NCI-H526 treated with DMSO at 0.1 percent for 48 hours (cell line): ENCODE data around the gene UBR7.
A peak's percentile ranks its signal among the peaks of the same experiment; 100 is the strongest.
"Not testable (repeated sequence)": the region's sequence is repeated elsewhere in the genome, so short reads cannot be mapped to it uniquely, and the experiment has no call there.

ENCODE experiments used
- DNase-seq: peaks from one replicate; lab custom pipeline; 2025; lab: John Stamatoyannopoulos, UW

The UBR7 gene

DNA sequence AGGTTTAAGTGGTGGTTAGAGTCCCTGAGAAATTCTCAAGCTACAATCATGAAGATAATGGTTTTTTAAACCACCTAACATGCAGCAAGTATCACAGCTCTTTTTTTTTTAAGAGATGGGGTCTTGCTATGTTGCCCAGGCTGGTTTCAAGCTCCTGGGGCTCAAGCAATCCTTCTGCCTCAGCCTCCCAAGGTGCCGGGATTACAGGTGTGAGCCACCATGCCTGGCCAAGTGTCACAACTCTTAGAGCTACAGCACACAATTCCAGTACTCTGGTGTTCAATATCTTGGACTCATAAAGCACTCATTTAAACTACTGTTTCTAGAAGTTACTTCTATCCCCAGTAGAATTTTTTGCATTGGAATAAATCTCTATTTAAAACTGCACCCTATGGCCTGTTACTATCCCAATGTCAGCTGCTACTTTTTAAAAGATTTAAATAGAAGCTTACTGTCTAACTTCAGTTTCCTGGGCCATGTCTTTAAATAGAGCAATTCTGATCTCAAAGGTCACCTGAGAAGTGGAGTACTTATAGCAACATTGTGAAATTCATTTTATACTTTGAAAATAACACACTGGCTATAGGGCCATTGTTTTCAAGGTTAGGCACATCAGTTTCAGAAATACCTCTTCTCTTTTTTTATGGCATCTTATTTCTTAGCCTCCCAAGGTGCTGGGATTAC, 11.6 kb upstream of the UBR7 start:
- no peak for DNase-seq

DNA sequence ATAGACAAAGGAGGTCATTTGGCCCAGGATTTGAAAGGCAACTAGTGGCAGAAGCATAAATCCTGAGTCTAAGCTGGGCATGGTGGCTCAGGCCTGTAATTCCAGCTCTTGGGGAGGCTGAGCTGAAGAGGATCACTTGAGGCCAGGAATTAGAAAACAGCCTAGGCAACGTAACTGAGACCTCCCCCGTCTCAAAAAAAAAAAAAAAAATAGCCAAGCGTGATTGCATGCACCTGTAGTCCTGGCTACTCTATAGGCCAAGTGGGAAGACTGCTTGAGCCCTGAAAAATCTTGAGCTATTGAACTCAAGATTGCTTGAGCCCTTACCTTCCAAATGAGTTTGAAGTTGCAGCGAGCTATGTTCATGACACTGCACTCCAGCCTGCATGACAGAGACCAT, 8.0 kb upstream of the UBR7 start:
- DNase-seq, result no peak

DNA sequence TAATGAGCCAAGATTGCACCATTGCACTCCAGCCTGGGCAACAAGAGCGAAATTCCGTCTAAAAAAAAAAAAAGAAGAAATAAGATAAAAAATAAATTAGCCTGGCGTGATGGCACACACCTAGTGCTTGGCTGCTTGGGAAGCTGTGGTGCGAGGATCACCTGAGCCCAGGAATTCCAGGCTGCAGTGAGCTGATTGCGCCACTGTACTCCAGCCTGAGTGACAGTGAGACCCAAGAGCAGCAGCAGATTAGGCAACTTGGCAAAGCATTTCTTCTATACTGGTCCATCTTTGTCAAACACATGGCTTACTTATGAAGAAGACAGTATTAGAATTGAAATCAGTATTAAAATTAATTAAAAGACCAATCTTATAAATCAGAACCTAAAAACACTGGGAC, 6.5 kb upstream of the UBR7 start:
- DNase-seq, result no peak

DNA sequence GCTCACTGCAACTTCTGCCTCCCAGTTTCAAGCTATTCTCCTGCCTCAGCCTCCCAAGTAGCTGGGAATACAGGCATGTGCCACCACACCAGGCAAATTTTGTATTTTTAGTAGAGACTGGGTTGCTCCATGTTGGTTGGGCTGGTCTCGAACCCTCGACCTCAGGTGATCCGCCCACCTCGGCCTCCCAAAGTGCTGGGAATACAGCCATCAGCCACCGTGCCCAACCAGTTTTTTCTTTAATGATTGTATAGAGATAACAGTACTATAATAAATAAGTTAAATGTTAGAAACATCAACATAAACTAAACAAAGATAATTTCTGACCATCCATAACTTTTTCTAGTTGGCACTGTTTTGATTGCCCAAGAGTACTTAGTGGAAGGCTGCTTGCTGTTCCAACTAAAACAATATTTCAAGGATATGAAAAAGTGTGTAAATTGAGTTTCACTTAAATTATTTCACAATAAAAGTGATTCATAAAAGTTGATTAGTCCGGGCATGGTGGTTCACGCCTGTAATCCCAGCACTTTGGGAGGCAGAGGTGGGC, 5.8 kb upstream of the UBR7 start:
- DNase-seq, result no peak

DNA sequence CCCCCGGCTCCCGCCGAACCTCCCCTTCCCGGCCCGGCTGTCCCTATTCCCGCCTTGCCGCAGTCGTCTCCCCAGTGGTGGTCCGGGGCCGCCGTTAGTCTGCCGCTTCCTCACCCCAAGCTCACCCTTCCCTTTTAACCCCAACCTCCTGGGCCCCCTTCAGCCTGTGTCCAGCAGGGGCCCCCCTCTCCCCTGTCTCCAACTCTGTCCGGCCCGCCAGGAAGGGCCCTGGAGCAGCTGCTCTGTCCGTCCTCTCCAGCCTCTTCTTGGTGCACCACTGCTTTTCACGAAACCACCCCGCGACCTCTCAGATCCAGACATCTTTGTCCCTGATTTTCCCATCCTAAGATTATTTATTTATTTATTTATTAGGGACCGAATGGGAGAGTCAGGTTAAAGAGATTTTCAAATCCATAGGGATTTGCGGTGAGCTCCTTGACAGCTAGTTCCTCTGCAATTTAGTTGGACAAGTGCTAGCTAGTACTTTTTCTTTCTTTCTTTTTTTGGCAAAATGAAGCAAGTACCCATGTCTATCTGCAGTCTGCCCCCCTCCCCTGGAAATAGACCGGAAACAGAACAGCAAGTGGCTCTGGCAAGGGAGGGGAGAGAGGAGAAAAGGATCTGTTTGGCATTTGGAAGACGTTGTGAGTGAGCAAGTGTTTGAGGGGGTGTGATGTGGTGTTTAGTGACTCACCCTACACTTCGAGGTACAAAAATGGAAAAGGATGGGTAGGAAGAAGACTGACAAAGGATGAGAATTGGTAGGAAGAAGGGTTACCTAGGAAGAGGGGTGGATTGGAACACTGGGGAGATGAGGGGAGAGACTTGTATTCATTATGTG, 632 bp downstream of the UBR7 start:
- DNase-seq, result peak; percentile 19

DNA sequence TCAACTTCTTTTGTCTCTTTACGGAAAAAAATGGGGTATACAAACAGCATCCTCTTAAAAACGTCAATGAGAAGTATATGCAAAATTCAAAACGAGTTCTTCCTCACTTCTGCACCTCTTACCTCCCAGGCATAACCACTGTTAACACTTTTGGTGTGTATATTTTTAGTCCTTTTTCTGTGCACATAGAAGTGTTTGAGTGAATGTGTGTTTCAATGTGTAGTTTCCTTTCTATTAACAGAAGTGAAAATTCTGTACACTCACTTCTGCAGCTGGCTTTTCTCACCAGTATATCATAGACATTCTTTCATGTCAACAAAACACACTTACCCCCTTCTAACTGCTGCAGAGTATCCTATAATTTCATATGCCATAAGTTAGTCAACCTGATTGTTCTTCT, 5.4 kb downstream of the UBR7 start:
- no peak for DNase-seq

DNA sequence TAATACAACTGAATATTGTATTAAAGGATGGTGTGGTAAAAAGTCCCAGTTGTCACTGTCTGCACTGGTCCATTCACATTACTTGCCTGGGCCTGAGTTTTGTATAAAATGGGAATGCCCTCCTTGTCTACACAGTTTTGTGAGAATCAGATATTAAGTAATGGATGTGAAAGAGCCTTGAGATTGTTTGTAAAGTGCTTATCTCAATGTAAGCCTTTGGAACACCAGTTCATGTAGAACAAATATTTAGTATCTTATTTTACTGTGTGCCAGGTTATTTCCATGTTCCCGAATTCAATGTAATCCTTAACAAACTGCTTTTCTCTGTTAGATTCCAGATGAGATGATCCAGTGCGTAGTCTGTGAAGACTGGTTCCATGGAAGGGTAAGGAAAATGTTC, 7.5 kb downstream of the UBR7 start:
- no peak for DNase-seq

DNA sequence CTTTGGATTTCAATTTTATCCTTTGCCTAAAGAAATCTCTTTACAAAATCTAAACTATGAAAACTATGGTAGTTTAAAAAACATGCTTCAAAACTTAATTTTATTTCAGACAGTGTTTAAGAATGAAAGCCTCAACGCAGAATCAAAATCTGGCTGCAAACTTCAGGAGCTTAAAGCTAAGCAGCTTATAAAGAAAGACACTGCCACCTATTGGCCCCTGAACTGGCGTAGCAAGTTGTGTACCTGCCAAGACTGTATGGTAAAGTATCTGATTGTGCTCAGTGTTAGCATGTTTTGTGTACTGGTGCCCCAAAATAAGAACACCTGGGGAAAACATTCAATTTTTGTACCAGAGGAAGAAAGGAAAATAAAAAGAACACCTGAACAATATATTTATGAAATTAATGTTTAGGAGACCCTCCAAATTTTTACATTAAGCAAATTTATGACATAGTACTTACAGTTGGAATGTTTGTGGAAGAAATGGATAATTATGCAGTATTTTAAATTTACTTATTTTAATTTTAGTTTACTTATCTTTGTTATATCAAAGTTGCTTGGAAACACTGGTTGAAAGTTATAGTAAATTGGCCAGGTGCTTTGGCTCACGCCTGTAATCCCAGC, 12.2 kb downstream of the UBR7 start:
- peak; percentile 19 for DNase-seq

DNA sequence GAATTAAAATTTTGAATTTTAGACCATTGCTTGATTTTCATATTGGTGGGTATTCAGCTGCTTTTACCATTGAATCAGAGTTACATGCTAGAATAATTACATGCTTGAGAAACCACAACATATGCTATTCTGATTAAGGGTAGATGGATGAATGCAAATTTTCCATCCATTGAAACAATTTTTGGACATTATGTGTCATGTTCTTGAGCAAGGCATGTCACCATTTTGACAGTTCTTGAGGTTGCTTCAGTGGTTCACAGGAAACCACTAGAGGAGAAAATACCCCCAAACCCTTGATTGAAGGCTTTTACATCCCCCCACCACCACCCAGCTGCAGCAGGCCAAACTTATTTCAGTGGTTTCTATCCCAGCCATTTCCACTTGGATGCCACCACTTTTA, 13.5 kb downstream of the UBR7 start:
- DNase-seq, result no peak

DNA sequence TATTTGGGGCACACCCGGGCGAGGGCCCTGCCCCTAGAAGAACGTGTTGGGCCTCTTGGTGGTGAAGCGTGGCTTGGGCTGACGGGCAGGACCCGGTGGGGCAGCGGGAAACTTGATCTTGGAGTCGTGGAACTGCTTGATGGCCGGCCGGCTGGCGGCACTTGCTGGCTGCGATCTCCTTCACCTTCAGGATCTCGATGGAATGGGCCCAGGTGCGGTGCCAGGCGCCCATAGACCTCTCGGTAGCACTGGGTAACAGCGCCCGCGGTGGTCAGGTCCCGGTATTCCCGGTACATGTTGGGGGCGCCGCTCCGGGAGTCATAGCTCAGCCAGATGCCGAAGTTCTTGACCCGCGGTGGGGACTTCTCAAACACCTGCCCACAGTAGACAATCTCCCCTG, 16.5 kb downstream of the UBR7 start:
- DNase-seq, result no peak

DNA sequence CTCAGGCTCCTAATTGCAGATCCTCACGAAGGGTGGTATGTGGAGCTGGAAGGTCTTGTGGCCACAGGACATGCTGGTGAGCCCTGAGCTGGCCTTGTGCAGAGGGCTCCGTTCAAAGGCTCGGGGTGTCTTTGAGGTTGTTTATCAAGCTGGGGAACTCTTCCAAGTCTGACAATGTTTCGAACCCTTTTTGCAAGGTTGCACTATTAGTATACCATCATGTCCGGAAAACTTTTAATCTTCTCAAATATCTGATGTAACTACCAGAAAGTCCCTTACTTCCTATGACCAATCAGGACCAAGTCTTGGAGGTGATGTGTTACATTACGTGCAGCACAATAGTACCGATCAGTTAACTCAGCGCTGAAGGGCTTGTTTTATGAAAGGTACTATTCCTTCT, 21.5 kb downstream of the UBR7 start:
- DNase-seq, result no peak

DNA sequence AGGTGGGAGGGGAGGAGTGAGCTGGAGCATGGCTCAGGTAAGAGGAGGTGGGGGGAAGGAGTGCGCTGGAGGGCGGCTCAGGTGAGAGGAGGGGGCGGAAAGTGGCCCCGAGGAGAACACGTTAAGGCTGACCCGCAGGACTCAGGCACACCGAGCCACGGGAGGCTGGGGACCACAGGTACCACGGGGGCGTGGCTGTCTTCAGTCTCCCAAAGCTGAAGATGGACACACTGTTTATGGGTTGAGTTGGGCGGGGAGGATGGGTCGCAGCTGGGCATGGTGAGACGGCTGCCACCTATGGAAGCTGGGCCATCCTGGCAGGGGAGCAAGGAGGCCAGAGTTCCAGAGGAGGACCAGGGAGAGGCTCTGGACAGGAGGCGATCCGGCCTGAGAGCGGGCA, 23.5 kb downstream of the UBR7 start:
- no peak for DNase-seq

DNA sequence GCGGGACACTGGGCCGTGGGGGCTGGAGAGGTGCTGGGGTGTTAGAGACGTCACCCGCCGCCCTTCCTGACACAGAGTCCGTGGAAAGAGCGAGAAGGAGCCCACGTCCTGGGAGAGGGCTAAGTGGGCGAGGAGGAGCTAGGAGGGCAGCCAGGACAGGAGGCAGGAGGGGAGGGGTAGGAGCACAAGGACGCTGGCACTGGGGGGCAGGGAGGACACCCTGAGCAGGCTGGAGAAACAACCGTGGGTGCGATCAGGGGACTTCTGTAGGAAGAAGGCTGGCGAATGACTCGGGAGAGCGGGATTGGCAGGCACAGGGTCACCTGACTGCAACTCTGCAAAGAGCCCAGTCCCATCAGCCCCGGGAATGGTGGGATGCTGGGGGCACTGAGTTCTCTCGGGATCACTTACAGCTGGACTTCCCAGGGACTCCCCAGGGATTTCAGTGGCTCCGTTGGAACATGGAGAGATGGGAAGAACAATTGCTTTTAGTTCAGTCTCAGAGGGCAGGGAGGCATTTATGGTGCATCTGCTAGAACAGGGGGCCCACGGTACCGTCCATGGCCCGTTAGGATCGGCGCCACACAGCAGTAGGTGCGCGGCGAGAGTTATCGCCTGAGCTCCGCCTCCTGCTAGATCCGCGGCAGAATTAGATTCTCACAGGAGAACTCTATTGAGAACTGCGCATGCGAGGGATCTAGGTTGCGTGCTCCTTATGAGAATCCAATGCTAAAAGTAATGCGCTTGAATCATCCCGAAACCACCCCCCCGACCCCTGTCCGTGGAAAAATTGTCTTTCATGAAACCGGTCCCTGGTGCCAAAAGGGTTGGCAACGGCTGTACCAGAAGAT, 24.3 kb downstream of the UBR7 start:
- peak; percentile 35 for DNase-seq

DNA sequence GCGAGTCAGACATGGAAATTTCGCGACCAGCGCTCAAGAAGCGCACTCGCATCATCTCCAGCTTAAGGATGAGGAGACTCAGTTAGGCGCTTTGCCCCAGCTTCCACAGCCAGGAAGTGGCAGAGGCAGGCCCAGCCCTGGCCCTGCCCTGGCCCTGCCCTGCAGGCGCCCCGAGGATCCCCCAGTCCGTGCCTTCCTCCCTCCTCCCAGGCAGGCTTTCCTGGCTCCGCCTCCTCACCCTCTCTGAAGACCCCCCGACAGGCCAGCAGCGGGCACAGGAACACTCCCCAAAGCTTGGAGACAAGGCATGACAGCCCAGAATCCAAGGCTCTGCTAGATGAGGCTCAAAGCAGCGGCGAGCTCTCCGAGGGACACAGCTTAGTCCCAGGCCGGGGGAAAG, 25.1 kb downstream of the UBR7 start:
- DNase-seq, result no peak

DNA sequence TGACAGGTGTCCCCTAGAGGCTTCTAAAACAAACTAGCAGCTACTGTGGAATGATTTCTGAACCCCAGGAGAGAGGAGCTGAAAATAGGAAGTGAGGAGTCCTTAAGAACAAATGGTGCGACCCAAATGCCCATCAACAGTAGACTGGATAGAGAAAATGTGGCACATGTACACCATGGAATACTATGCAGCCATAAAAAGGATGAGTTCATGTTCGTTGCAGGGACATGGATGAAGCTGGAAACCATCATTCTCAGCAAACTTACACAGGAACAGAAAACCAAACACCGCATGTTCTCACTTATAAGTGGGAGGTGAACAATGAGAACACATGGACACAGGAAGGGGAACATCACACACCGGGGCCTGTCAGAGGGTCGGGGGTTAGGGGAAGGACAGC, 26.0 kb downstream of the UBR7 start:
- not testable (repeated sequence) for DNase-seq

DNA sequence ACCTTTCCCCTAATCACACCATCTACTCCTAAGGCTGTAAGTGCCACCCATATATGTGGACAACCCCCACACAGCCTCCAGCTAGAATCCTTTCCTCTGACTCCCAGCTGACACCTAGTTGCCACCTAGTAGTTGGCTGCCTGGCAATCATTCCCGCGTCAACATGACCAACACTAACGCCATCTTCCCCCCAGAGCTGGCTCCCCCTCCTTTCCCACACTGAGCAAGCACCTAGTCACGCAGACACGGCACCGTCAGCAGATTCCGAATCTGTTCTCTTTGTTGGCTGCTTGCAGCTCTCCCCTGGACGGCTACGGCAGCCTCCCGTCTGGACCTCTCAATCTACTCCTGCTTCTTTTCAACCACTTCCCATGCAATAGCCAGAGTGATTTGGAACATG, 27.7 kb downstream of the UBR7 start:
- DNase-seq, result no peak

DNA sequence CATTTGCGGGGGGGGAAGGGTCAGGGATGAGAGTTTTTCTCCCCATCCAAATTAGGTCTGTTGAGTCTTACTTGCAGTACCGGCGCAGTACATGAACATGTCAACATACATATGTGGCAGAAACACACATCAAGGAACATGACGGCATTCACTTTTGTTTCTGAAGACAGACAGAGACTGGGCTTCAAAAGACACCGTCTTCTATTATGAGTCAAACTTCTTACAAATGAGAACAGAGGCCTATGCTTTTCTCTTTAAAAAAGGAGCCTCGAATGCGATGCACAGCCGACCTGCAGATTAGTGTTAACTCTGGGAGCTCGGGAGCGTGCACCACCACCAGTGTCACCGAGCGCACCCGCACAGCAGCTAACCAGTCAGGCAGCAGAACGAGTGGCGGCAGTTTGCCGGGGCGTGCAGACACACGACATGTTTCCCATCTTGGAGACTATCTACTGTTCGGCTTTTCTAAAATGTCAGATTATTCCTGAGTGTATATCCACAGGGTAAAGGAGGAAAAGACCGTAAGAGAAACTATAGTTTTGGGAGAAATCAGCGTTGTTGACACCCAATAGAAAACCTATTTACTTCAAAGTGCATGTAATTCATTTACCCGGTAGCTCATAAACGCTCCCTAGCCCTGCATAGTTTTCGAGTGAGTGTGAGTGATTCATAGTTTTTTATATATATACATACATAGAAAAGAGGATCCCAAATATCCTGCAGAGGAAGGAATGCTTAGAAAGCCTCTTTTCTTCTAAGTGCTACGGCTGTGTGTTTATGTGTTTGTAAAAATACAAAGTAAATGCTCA, 33.0 kb downstream of the UBR7 start:
- no peak for DNase-seq

DNA sequence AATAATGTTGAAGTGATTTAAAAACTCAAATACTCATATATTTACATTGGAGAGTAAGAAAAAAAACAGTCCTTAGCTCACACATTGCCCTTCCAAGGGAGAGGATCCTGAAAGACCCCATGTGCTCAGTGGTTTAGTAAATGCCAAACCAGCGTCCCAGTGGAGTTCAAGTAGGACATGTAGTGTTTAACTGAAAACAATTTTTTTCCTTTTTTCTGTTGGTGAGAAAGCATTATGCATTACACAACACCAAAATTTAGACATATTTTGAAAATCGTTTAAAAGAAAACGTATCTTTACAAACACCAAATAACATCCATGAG, 33.6 kb downstream of the UBR7 start:
- DNase-seq, result no peak

DNA sequence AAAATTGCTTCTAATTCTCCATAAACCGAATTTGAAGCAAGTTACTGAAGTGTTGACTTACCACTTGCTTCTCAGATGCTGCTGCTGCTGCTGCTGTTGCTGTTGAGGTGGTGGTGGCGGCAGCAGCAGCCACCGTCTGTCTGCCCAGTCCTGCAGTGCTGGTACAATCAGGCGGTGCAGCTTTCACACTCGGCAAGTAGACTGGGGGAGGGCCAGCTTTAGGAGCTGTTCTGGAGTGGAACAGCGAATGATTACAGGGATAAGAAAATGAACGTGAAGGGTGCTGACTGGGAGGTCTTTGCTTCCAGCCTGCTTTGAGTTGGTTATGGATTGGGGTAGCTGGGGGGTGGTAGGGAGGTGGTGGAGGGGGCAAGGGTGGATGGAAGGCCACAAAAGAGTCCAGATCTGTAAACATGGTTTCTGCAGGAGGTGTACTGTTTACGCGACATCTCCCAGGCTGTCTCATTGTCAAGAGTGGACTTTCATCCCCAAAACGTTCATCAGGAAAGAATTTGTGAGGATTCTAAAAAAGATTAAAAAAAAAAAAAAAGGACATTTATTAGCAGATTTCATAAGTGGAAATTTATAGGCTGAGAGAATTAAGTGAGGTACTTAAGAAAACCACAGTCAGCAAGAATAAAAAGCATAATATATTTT, 38.8 kb downstream of the UBR7 start:
- DNase-seq, result no peak

DNA sequence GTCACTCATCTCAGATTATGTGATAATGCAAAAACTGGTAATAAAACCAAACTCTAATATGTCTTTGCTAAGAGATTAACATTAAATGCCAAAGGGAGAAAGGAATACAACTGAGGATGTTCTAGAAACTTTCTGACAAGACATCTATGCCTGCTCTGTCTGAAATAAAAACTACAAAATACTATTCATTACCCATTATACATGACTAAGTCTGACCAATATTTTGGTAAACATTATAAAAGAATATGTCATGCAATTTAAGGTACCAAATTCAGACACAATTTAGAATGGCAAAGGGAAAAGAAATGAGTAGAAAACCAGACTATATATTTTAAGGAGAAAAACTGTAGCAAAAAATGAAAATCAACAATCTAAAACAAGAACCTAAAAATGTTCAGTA, 39.5 kb downstream of the UBR7 start:
- DNase-seq, result no peak
